GM12891 (cell line): ENCODE data around the gene CRAT.

Source experiments
- PAX5 ChIP-seq: IDR thresholded peaks from 2 replicates; pipeline ENCODE4 v1.6.1; 2011; ENCODE audit warnings: low read length, moderate library complexity, mild to moderate bottlenecking; ENCODE audit not compliant: insufficient read depth, severe bottlenecking
- POLR2A ChIP-seq: IDR thresholded peaks from 2 replicates; pipeline ENCODE4 v1.6.1; 2011; ENCODE audit warnings: low read depth, low read length, control low read depth
- POLR2AphosphoS5 ChIP-seq: IDR thresholded peaks from 2 replicates; pipeline ENCODE4 v1.6.1; 2011; ENCODE audit warnings: low read depth, low read length, control low read depth
- POU2F2 ChIP-seq: IDR thresholded peaks from 2 replicates; pipeline ENCODE4 v1.6.1; 2011; ENCODE audit warnings: low read depth, mild to moderate bottlenecking, control low read depth, low read length, moderate library complexity
- SPI1 ChIP-seq: IDR thresholded peaks from 2 replicates; pipeline ENCODE4 v1.6.1; 2011; ENCODE audit warnings: low read depth, low read length, control low read depth
- TAF1 ChIP-seq: IDR thresholded peaks from 2 replicates; pipeline ENCODE4 v1.6.1; 2011; ENCODE audit warnings: low read depth, low read length, control low read depth

DNA sequence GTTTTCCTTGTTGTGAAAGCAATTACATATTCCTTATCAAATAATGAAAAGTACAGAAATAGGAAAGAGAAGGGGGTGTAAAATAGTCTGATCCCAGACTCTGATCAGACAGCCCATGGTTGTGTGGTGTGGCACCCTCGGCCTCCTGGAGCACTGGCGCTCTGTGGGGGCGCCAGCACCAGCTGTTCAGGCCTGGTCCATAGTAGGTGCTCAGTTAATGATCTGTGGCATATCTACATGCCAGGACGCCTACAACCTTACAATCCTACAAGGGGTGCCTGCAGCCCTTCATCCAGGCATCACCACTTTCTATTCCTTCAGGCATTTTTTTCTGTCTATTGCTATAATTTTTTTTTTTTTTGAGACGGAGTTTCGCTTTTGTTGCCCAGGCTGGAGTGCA lies 57.6 kb downstream of the CRAT start:
- TF ChIP-seq POLR2A (no peak), TAF1 (no peak), POLR2AphosphoS5 (no peak), PAX5 (no peak), POU2F2 (no peak), SPI1 (no peak)
